Endometrium (tissue), 2 donors: Measurements from ENCODE around the gene SSTR5.
A peak's percentile ranks its signal among the peaks of the same experiment; 100 is the strongest.

Source experiments
- FAIRE-seq: peaks from 2 replicates; lab custom pipeline; 2012; peaks lifted over from hg19 to GRCh38; lab: Jason Lieb, UNC
- donor health status: control.
- donor health status: control.

SSTR5 gene

GRCh38 chr16:1072526-1073261, at the start of gene SSTR5:
SSTR5 (plus strand) TSS chr16:1072747; CDS start chr16:1078869, 6,122 bp downstream.
- FAIRE-seq = no peak

DNA sequence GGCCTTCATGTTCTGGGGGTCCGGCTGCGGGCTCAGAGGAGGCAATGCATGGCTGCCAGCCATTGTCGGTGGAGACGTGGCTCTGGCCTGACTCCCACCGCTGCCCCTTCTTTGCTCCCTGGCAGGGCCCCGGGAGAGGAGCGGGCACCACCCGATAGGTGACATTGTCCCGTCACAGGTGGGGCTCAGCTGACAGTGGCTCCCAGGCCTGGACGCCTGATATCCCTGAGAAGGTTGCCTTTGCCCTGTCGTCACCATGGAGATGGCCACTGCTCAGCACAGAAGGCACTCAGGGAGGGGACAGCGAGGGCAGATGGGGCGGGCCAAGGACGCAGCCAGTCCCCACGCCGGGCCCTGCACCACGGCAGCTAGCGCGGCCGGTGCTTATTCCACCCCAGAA, 48.4 kb upstream of the SSTR5 start:
- FAIRE-seq = no peak

DNA sequence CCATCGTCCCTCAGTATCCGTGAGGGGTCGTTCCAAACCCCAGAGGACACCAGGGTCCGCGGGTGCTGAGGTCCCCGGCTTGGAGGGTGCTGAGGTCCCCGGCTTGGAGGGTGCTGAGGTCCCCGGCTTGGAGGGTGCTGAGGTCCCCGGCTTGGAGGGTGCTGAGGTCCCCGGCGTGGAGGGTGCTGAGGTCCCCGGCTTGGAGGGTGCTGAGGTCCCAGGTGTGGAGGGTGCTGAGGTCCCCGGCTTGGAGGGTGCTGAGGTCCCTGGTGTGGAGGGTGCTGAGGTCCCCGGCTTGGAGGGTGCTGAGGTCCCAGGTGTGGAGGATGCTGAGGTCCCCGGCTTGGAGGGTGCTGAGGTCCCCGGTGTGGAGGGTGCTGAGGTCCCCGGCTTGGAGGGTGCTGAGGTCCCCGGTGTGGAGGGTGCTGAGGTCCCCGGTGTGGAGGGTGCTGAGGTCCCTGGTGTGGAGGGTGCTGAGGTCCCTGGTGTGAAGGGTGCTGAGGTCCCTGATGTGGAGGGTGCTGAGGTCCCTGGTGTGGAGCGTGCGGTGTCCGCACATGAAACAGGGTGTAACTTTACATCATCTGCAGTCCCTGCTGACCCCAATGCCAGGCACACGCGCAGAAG, 47.3 kb upstream of the SSTR5 start:
- FAIRE-seq = peak; percentile 83

- no peak for FAIRE-seq
These were observed 46.3 kb upstream of the SSTR5 start for GRCh38 chr16:1026057-1026783.

- no peak for FAIRE-seq
These were observed 45.6 kb upstream of the SSTR5 start for GRCh38 chr16:1026784-1027500.

DNA sequence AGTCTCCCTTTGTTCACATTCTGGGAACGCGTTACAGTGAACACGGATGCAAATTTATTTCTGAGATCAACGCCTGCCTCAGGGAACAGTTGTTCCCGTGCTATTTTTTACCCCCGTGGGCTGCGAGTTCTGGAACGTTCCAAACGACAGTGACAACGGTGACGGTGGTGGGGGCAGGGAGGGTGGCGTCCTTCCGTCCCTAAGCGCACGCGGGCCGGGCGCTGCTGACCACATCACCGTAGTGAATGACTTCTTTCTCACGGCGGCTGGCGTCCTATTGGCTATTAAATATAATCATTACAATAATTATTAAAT, 45.1 kb upstream of the SSTR5 start:
- FAIRE-seq = no peak

DNA sequence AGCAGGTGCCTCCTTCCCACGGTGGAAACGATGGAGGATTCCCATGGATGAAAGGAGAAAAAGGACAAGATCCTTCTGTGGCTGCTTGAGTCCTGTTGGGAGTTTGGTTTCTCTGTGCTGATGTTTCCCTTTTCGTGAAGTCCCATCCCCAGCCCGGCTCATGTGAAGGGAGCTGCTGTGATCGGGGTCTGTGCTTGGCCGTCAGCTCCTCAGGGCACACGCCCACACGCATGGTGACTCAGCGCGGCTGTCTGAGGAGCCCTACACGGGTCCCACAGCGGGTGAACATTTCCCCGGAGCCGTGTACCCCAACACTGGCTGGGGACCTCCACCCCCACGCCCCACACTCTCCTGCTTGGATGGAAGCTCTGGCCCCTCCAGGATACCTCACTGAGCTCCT, 44.5 kb upstream of the SSTR5 start:
- no peak for FAIRE-seq

DNA sequence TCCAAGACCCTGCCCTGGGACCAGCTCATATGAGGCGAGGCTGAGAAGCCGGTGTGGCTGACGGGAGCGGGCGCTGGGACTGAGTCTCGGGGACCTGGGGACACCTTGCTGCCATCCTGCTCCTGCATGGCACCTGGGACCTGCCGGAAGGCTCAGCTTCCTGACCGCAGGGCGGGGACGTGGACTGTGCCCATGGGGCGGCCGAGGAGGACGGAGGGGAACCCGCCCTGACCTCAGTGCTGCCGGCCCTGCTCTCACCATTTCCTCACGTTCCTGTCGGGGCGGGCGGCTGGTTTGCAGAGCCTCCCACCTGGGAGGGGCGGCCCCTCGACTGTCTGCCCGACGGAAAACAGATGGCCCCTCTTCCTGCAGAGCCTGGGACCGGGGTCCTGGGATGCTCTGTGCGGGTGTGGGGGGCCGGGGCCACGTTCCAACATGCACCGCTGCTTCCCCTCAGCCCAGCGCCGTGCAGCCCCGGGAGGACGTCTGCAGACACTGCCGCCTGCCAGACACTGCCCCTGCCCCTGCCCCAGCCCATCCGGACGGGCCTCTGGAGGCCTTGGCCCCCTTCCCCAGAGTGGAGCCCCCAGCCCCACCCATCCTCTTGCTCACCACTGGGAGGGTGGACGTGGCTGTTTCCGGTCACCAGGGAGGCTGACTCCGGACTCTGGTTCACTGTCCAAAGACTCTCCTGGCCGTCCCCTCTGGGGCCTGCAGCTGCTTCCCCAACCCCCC, 43.9 kb upstream of the SSTR5 start:
- no peak for FAIRE-seq

DNA sequence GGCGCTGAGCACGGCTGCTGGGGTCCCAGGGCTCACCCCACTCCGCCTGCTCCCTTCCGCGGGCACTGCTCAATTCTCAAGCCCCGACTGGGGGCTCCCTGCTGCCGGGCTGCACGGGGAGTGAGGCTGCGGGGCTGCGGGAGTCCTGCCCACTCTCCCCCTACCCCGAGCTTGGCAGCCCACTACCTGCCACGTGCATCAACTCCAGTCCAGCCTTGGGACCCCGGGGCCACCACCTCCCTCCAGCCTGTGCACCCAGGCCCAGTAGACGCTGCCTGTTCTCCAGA, 43.3 kb upstream of the SSTR5 start:
- no peak for FAIRE-seq

- FAIRE-seq = no peak
These were observed 42.1 kb upstream of the SSTR5 start for GRCh38 chr16:1030473-1030901.

GRCh38 chr16:1031666-1032065, 40.9 kb upstream of the SSTR5 start:
- FAIRE-seq = no peak

DNA sequence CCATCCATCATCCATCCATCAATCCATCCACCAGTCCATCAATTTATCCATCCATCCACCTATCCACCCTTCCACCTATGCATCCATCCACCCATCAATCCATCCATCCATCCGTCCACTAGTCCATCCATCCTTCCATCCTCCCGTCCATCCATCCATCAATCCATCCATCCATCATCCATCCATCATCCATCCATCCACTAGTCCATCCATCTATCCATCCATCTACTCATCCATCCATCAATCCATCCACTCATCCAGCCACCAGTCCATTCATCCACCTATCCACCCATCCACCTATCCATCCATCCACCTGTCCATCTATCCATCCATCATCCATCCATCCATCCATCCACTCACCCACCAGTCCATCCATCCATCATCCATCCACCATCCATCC, 39.9 kb upstream of the SSTR5 start:
- FAIRE-seq = no peak

DNA sequence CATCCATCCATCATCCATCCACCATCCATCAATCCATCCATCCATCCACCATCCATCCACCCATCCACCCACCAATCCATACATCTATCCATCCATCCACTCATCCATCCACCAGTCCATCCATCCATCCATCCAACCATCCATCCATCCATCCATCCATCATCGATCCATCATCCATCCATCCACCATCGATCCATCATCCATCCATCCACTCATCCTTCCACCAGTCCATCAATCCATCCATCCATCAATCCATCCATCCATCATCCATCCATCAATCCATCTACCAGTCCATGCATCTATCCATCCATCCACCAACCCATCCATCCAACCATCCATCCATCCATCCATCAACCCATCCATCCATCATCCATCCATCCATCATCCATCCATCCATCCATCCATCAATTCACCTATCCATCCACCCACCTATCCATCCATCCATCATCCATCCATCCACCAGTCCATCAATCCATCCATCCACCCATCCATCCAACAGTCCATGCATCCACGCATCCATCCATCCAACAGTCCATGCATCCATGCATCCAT, 39.3 kb upstream of the SSTR5 start:
- no peak for FAIRE-seq

- no peak for FAIRE-seq
These were observed 38.1 kb upstream of the SSTR5 start for GRCh38 chr16:1034230-1035065.

DNA sequence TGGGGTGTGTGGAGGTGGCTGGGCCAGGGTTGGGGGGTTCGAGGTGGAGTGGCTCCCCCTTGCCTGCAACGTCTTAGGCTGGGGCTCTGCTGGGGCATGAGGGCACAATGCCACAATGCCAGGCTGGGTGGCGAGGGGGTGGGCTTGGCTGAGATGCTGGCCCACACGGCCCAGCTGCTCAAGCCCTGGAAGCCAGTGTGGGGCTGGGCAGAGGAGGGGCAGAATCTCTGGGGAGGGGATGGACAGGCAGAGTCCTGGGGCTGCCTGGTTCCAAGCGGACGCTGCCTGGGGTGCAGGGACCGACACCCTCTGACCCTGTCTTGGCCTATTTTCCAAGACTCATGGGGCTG, 37.5 kb upstream of the SSTR5 start:
- FAIRE-seq = no peak

- no peak for FAIRE-seq
These were observed 36.4 kb upstream of the SSTR5 start for GRCh38 chr16:1036166-1036565.

DNA sequence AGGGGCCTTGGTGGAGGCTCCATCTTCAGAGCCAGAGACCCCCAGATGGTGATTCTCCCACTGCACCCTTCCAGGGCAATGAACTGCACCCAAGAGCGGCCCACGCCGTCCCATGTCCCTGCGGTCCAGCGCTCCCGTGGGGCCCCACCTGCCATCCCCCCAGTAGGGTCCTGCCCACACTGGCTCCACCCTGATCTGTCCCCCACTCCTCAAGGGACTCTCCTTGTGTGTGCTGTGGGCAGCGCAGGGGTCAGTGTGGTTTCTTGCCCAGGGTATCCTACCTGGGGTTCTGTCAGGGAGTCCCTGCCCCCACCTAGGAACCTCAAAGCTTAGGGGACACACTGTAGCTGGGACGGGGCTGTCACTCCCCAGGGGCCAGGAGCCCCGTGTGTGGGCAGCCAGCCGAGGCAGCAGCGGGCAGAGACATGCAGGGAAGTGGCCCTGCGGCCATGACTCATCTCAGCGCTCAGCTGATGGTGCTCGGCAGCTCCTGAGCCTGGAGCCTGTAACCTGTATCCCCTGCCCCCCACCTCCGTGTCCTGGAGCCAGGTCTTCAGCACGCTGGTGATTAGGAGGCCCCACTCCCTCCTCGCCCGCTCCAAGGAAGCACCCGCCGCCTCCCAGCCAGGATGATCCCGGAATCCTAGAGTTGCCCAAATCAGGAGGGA, 35.7 kb upstream of the SSTR5 start:
- FAIRE-seq = no peak

DNA sequence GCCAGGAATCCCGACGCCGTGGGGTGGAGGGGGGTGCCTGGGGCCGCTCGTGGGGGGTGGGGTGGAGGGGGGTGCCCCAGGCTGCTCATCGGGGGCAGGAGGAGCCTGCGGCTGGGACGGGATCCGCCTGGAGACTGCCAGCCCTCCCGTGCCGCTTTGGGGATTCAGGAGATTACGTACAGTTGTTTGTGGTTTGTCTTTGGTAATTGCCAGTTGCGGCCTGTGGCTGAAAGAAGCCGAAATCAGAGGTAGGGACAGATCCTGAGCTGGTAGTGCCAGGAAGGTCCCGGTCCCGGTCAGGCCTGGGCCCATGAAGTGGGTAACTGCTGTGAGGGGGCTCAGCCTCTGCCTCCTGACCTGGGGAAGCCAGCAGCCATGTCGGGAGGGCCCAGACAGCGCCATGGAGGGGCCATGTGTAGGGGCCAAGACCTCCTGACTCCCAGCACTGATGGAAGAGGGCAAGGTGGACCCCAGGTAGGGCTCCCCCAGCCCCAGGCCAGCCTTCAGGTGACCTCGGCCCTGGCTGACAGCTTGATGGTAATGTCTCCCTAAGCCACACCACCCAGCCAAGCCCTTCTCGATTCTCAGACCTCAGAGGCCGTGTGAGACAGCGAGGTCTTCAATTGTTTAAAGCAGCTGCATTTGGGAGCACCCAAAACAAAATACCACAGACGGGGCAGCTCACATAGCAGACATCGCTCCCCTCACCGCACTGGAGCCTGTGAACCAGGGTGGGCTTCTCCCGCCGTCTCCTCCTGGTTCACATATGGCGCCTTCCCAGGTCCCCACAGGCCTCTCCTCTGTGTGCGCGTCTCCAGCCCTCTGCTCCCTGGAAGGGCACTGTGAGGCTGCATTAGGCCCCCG, 34.9 kb upstream of the SSTR5 start:
- no peak for FAIRE-seq

- no peak for FAIRE-seq
These were observed 33.6 kb upstream of the SSTR5 start for GRCh38 chr16:1038932-1039331.

- FAIRE-seq = no peak
These were observed 32.8 kb upstream of the SSTR5 start for GRCh38 chr16:1039762-1040161.
